ENCODE measurements around the gene CCND1. TPM values are rescaled to one million over a fixed set of nuclear protein-coding genes. Genes with fewer than 3 reads are reported as not detected.

The CCND1 gene
- total RNA-seq, 3 donors from 2014 or later (not counting 1 experiment from before 2014, with no cell fraction given): 1.4 to 2.3 (median 2.3) TPM

GRCh38 chr11:69651834-69652620, 11.1 kb downstream of the CCND1 start:
- H3K27ac Mint-ChIP-seq: no peak overlapping the region
- no peaks in the 10 kb centered on the region for H3K27me3 ChIP-seq (ENCODE audit: control insufficient read depth, insufficient read depth, low read length)
- no peak for TF ChIP-seq CTCF (IDR thresholded peaks at IDR 0.05)
- H3K27me3 Mint-ChIP-seq (ENCODE audit: low read depth in 2 of 2): no peaks in the 10 kb centered on the region
- no peak for DNase-seq
- H3K9me3 Mint-ChIP-seq: no peaks in the 10 kb centered on the region
- H3K9me3 ChIP-seq (ENCODE audit: control insufficient read depth, insufficient read depth, low read length): no peaks in the 10 kb centered on the region
- no peaks in the 10 kb centered on the region for H3K4me1 Mint-ChIP-seq
- no peak for ATAC-seq
- no peaks in the 10 kb centered on the region for H3K36me3 Mint-ChIP-seq
- H3K27ac ChIP-seq (ENCODE audit: low read length): no peak overlapping the region
- intact Hi-C loops (cut with micrococcal nuclease): no loop called here
- no peak overlapping the region for H3K4me3 ChIP-seq (ENCODE audit: low read length)
- WGBS (ENCODE audit: insufficient coverage): 89% methylated on average over 9 of the region's 15 CpGs
- no peak overlapping the region for H3K4me3 Mint-ChIP-seq
- peaks cover 3% of the 10 kb centered on the region for H3K4me1 ChIP-seq (ENCODE audit: control insufficient read depth, insufficient read depth, low read length)
- no peaks in the 10 kb centered on the region for H3K36me3 ChIP-seq (ENCODE audit: control insufficient read depth, insufficient read depth, low read length)

GRCh38 chr11:69652999-69653398, 12.0 kb downstream of the CCND1 start:
- TF ChIP-seq CTCF (IDR thresholded peaks at IDR 0.05): no peak
- ATAC-seq (no peak), DNase-seq (no peak)
- Mint-ChIP-seq H3K36me3 (no peaks in the 10 kb centered on the region), H3K4me3 (no peak overlapping the region), H3K9me3 (no peaks in the 10 kb centered on the region), H3K27ac (no peak overlapping the region), H3K27me3 (ENCODE audit: low read depth in 2 of 2) (no peaks in the 10 kb centered on the region), H3K4me1 (no peaks in the 10 kb centered on the region)
- H3K4me3 ChIP-seq (ENCODE audit: low read length): no peak overlapping the region
- intact Hi-C loops (cut with micrococcal nuclease): no loop called here
- H3K36me3 ChIP-seq (ENCODE audit: control insufficient read depth, insufficient read depth, low read length): no peaks in the 10 kb centered on the region
- H3K27ac ChIP-seq (ENCODE audit: low read length): no peak overlapping the region
- peaks cover 3% of the 10 kb centered on the region for H3K4me1 ChIP-seq (ENCODE audit: control insufficient read depth, insufficient read depth, low read length)
- no peaks in the 10 kb centered on the region for H3K27me3 ChIP-seq (ENCODE audit: control insufficient read depth, insufficient read depth, low read length)
- 83% methylated on average over 11 of the region's 11 CpGs for WGBS (ENCODE audit: insufficient coverage)
- no peaks in the 10 kb centered on the region for H3K9me3 ChIP-seq (ENCODE audit: control insufficient read depth, insufficient read depth, low read length)

GRCh38 chr11:69653406-69653960, 12.5 kb downstream of the CCND1 start:
- H3K36me3 Mint-ChIP-seq: no peaks in the 10 kb centered on the region

More at GRCh38 chr11:69653406-69653960, 12.5 kb downstream of the CCND1 start:
- ATAC-seq (no peak), DNase-seq (no peak)
- TF ChIP-seq CTCF (IDR thresholded peaks at IDR 0.05): no peak
- 96% methylated on average over 16 of the region's 23 CpGs for WGBS (ENCODE audit: insufficient coverage)
- no peaks in the 10 kb centered on the region for H3K4me1 Mint-ChIP-seq
- no peak overlapping the region for H3K4me3 Mint-ChIP-seq
- no peaks in the 10 kb centered on the region for H3K4me1 ChIP-seq (ENCODE audit: control insufficient read depth, insufficient read depth, low read length)
- H3K4me3 ChIP-seq (ENCODE audit: low read length): no peak overlapping the region
- H3K9me3 Mint-ChIP-seq: no peaks in the 10 kb centered on the region
- H3K27ac Mint-ChIP-seq: no peak overlapping the region
- intact Hi-C loops (cut with micrococcal nuclease): no loop called here
- H3K27me3 ChIP-seq (ENCODE audit: control insufficient read depth, insufficient read depth, low read length): no peaks in the 10 kb centered on the region
- no peaks in the 10 kb centered on the region for H3K36me3 ChIP-seq (ENCODE audit: control insufficient read depth, insufficient read depth, low read length)
- H3K27me3 Mint-ChIP-seq (ENCODE audit: low read depth in 2 of 2): no peaks in the 10 kb centered on the region
- no peaks in the 10 kb centered on the region for H3K9me3 ChIP-seq (ENCODE audit: control insufficient read depth, insufficient read depth, low read length)
- H3K27ac ChIP-seq (ENCODE audit: low read length): no peak overlapping the region
